ENCODE results near the gene PLCH2. TPM values are rescaled to one million over a fixed set of nuclear protein-coding genes. Genes with fewer than 3 reads are reported as not detected.

PLCH2 gene
- total and polyA plus RNA-seq, 9 of the 15 experiments (the other 6 are each of a cell fraction or from before 2014, with no cell fraction given): 0.16 TPM; not detected in 8

GRCh38 chr1:2431518-2431917, 44.6 kb upstream of the PLCH2 start (continued):
- TF ChIP-seq ZC3H11A (IDR thresholded peaks at IDR 0.05; ENCODE audit: low read depth, low read length): no peak

GRCh38 chr1:2432441-2432844, 43.6 kb upstream of the PLCH2 start:
- Histone ChIP-seq H2AFZ (ENCODE audit: low read depth, low read length) (no peak overlapping the region), H3K27ac (ENCODE audit: extremely low read depth, low read depth, low read length) (no peak overlapping the region), H3K4me2 (ENCODE audit: insufficient read depth, low read length) (no peak overlapping the region), H3K4me1 (replicated peaks in 1 of 2; ENCODE audit: control insufficient read depth in 2 of 2, insufficient read depth in 2 of 2, low read length in 2 of 2) (peaks cover 0 to 34% of the 10 kb centered on the region in 2 experiments; a peak in 2 of 5 replicates), H3K79me2 (ENCODE audit: control insufficient read depth, insufficient read depth, low read length) (no peaks in the 10 kb centered on the region), H3K36me3 (ENCODE audit: control insufficient read depth, insufficient read depth, low read length) (no peaks in the 10 kb centered on the region), H3K27me3 (ENCODE audit: control insufficient read depth in 2 of 2, insufficient read depth in 2 of 2, low read length in 2 of 2) (peaks cover 17 to 62% of the 10 kb centered on the region in 2 experiments; a peak in 4 of 5 replicates), H3K9me3 (replicated peaks; ENCODE audit: control insufficient read depth, insufficient read depth, low read depth, low read length) (0 out of 2 replicates have a peak, but pooled peaks cover 5% of the 10 kb centered on the region), H3K9ac (ENCODE audit: insufficient read depth in 1 of 2, low read depth in 2 of 2, low read length in 2 of 2) (no peak overlapping the region), H3K4me3 (no peak overlapping the region), H4K20me1 (replicated peaks; ENCODE audit: control insufficient read depth, insufficient read depth, low read length) (no peaks in the 10 kb centered on the region), H3K9me1 (ENCODE audit: control insufficient read depth, insufficient read depth, low read length) (no peaks in the 10 kb centered on the region)
- BruUV-seq (replicated peaks): no TSS peak
- in situ Hi-C loops (cut with MboI): no loop called here
- FAIRE-seq (no peak), ATAC-seq (no peak), DNase-seq (ENCODE audit: extremely low read depth in 1 of 4, low spot score in 3 of 4) (no peak)
- TF ChIP-seq ZBED1 (IDR thresholded peaks at IDR 0.05): no peak
- no peak for TF ChIP-seq POLR3G (IDR thresholded peaks at IDR 0.05; ENCODE audit: extremely low read depth, insufficient read length, insufficient replicate concordance)
- TF ChIP-seq HDAC3 (IDR thresholded peaks at IDR 0.05; ENCODE audit: borderline replicate concordance, partially characterized antibody): no peak
- no peak for TF ChIP-seq PRMT5 (CRISPR knock-in tag; IDR thresholded peaks at IDR 0.05)
- no peak for TF ChIP-seq GABPA (tag; conservative IDR thresholded peaks at IDR 0.05; ENCODE audit: low read depth)
- no peak for TF ChIP-seq LCOR (CRISPR knock-in tag; IDR thresholded peaks at IDR 0.05)
- no peak for TF ChIP-seq ZNF146 (CRISPR knock-in tag; IDR thresholded peaks at IDR 0.05; ENCODE audit: unreplicated experiment)
- no peak for TF ChIP-seq ID3 (CRISPR knock-in tag; IDR thresholded peaks at IDR 0.05)
- TF ChIP-seq ID3 (tag; IDR thresholded peaks at IDR 0.05): no peak
- no peak for TF ChIP-seq HES1 (IDR thresholded peaks at IDR 0.05; ENCODE audit: low read depth)
- intact Hi-C loops (cut with micrococcal nuclease): no loop called here
- ChIA-PET POLR2A (interaction anchor here (0.6 kb wide), 1 partner anchor 24 kb away, joined by 3 read pairs; no protein-coding TSS in a partner anchor), CTCF (ENCODE audit: low intra/inter-chr PET ratio) (no interaction called here)
- 1% methylated on average over 16 of the region's 16 CpGs for WGBS (ENCODE audit: insufficient coverage, low coverage, missing lambda C conversion rate)
